HEK293T (cell line): ENCODE results near the gene ZNF414.

Source experiments
- CTCF ChIA-PET: fragments of 350-600 bp; formaldehyde crosslinking; extraction: SDS; loops from one replicate; lab custom pipeline; 2021; ENCODE audit warnings: antibody characterized with exemption, inconsistent platforms; lab: Yijun Ruan, JAX
- POLR2A ChIA-PET: fragments of 350-600 bp; formaldehyde crosslinking; extraction: SDS; loops from one replicate; lab custom pipeline; 2020; ENCODE audit warnings: antibody characterized with exemption, inconsistent platforms; lab: Yijun Ruan, JAX
- DNase-seq: peaks from one replicate; pipeline ENCODE4 v3.0.0; 2012; ENCODE audit warnings: mixed read lengths; ENCODE audit errors: extremely low spot score
- ARNT ChIP-seq: fragments of 450-650 bp; IDR thresholded peaks from 2 replicates; pipeline ENCODE4 v1.6.1; 2017; ENCODE audit warnings: mild to moderate bottlenecking
- BHLHE40 ChIP-seq: fragments of 450-650 bp; IDR thresholded peaks from 2 replicates; pipeline ENCODE4 v1.6.1; 2016; ENCODE audit warnings: mild to moderate bottlenecking, moderate library complexity, borderline replicate concordance
- CTBP1 ChIP-seq: fragments of 450-650 bp; IDR thresholded peaks from 2 replicates; pipeline ENCODE4 v1.6.1; 2016; ENCODE audit warnings: borderline replicate concordance
- ELF4 ChIP-seq: fragments of 450-650 bp; IDR thresholded peaks from 2 replicates; pipeline ENCODE4 v1.6.1; 2017; ENCODE audit warnings: antibody characterized with exemption
- FOXA1 ChIP-seq: fragments of 450-650 bp; IDR thresholded peaks from 2 replicates; pipeline ENCODE4 v1.6.1; 2016; ENCODE audit warnings: mild to moderate bottlenecking
- FOXK2 ChIP-seq: fragments of 450-650 bp; IDR thresholded peaks from 2 replicates; pipeline ENCODE4 v1.6.1; 2016; ENCODE audit warnings: mild to moderate bottlenecking
- FOXM1 ChIP-seq: fragments of 450-650 bp; IDR thresholded peaks from 2 replicates; pipeline ENCODE4 v1.6.1; 2017; ENCODE audit warnings: mild to moderate bottlenecking, borderline replicate concordance
- HDGF ChIP-seq: fragments of 450-650 bp; IDR thresholded peaks from 2 replicates; pipeline ENCODE4 v1.6.1; 2017; ENCODE audit warnings: antibody characterized with exemption, borderline replicate concordance
- L3MBTL2 ChIP-seq: fragments of 450-650 bp; conservative IDR thresholded peaks from 2 replicates; pipeline ENCODE4 v1.6.1; 2016; ENCODE audit warnings: mild to moderate bottlenecking
- LEF1 ChIP-seq: fragments of 450-650 bp; IDR thresholded peaks from 2 replicates; pipeline ENCODE4 v1.6.1; 2017; ENCODE audit warnings: mild to moderate bottlenecking, borderline replicate concordance
- NFRKB ChIP-seq: fragments of 450-650 bp; IDR thresholded peaks from 2 replicates; pipeline ENCODE4 v1.6.1; 2016; ENCODE audit warnings: mild to moderate bottlenecking, moderate library complexity
- PKNOX1 ChIP-seq: fragments of 450-650 bp; IDR thresholded peaks from 2 replicates; pipeline ENCODE4 v1.6.1; 2016
- SP1 ChIP-seq: fragments of 450-650 bp; IDR thresholded peaks from 2 replicates; pipeline ENCODE4 v1.6.1; 2017
- SUZ12 ChIP-seq: fragments of 450-650 bp; IDR thresholded peaks from 2 replicates; pipeline ENCODE4 v1.6.1; 2016; ENCODE audit warnings: mild to moderate bottlenecking
- TARDBP ChIP-seq: fragments of 450-650 bp; IDR thresholded peaks from 2 replicates; pipeline ENCODE4 v1.6.1; 2016
- ZNF384 ChIP-seq: fragments of 450-650 bp; IDR thresholded peaks from 2 replicates; pipeline ENCODE4 v1.6.1; 2016

Gene ZNF414

GRCh38 chr19:8504919-8505318 lies 9.0 kb downstream of the ZNF414 start:
- DNase-seq, result no peak
- POLR2A ChIA-PET, result interaction anchor here (0.9 to 2.8 kb wide), 5 partner anchors 9 to 152 kb away, joined by 3 to 32 read pairs (median 3); partner anchors contain the start of gene ZNF414
- TF ChIP-seq ZNF384, result no peak
- no peak; the same call in 1 of the 2 replicates for TF ChIP-seq L3MBTL2
- TF ChIP-seq BHLHE40, result no peak
- no peak for TF ChIP-seq SP1
- TF ChIP-seq SUZ12, result no peak
- TF ChIP-seq TARDBP, result no peak
- TF ChIP-seq FOXM1, result no peak
- no peak for TF ChIP-seq FOXA1
- no peak for TF ChIP-seq HDGF
- TF ChIP-seq PKNOX1, result no peak
- no peak for TF ChIP-seq ELF4
- TF ChIP-seq LEF1, result no peak
- TF ChIP-seq CTBP1, result no peak
- no peak for TF ChIP-seq ARNT
- no peak for TF ChIP-seq FOXK2
- no peak for TF ChIP-seq NFRKB
- CTCF ChIA-PET, result interaction anchor here (0.7 to 1.2 kb wide), 3 partner anchors 11 to 92 kb away, joined by 3 to 4 read pairs (median 4); partner anchors contain the start of gene MARCHF2

- DNase-seq, result no peak
- no peak for TF ChIP-seq HDGF
- TF ChIP-seq ZNF384, result no peak
- no peak for TF ChIP-seq BHLHE40
- TF ChIP-seq FOXA1, result no peak
- TF ChIP-seq LEF1, result no peak
- TF ChIP-seq FOXK2, result no peak
- no peak for TF ChIP-seq L3MBTL2
- TF ChIP-seq ARNT, result no peak
- no peak for TF ChIP-seq NFRKB
- no peak for TF ChIP-seq SUZ12
- no peak for TF ChIP-seq FOXM1
- TF ChIP-seq CTBP1, result no peak
- no peak for TF ChIP-seq SP1
- TF ChIP-seq TARDBP, result no peak
- no peak for TF ChIP-seq PKNOX1
- no peak for TF ChIP-seq ELF4
- ChIA-PET POLR2A (interaction anchor here (2.8 kb wide), 1 partner anchor 10 kb away, joined by 32 read pairs; the partner anchor contains the start of gene ZNF414), CTCF (no interaction called here)
Observed at GRCh38 chr19:8504171-8504570, 9.8 kb downstream of the ZNF414 start.

- ChIA-PET POLR2A (no interaction called here), CTCF (interaction anchor here (0.6 kb wide), 1 partner anchor 97 kb away, joined by 3 read pairs; no protein-coding TSS in a partner anchor)
- DNase-seq, result no peak
- no peak for TF ChIP-seq SUZ12
- TF ChIP-seq LEF1, result no peak
- no peak for TF ChIP-seq ZNF384
- TF ChIP-seq HDGF, result no peak
- TF ChIP-seq TARDBP, result no peak
- no peak for TF ChIP-seq FOXM1
- no peak for TF ChIP-seq FOXK2
- TF ChIP-seq PKNOX1, result no peak
- no peak for TF ChIP-seq ARNT
- no peak for TF ChIP-seq NFRKB
- no peak for TF ChIP-seq CTBP1
- TF ChIP-seq BHLHE40, result no peak
- no peak for TF ChIP-seq ELF4
- TF ChIP-seq SP1, result no peak
- TF ChIP-seq FOXA1, result no peak
- TF ChIP-seq L3MBTL2, result no peak
Observed at GRCh38 chr19:8503510-8503909, 10.5 kb downstream of the ZNF414 start.

- TF ChIP-seq BHLHE40 (no peak), FOXA1 (no peak), CTBP1 (no peak), FOXM1 (no peak), ARNT (no peak), TARDBP (no peak), LEF1 (no peak), PKNOX1 (no peak), L3MBTL2 (no peak)
- CTCF ChIA-PET, result no interaction called here
- POLR2A ChIA-PET, result no interaction called here
- no peak for DNase-seq
Observed at GRCh38 chr19:8501981-8502380, 12.0 kb downstream of the ZNF414 start.

- POLR2A ChIA-PET, result no interaction called here
- no peak for DNase-seq
- no peak for TF ChIP-seq PKNOX1
- TF ChIP-seq NFRKB, result no peak
- TF ChIP-seq FOXM1, result no peak
- TF ChIP-seq SUZ12, result no peak
- TF ChIP-seq CTBP1, result no peak
- no peak for TF ChIP-seq HDGF
- no peak for TF ChIP-seq L3MBTL2
- TF ChIP-seq ELF4, result no peak
- no peak for TF ChIP-seq ARNT
- CTCF ChIA-PET, result no interaction called here
Observed at GRCh38 chr19:8501516-8501915, 12.5 kb downstream of the ZNF414 start.
